ENCODE measurements around the gene PROM1. TPM values are rescaled to one million over a fixed set of nuclear protein-coding genes. Genes with fewer than 3 reads are reported as not detected.

PROM1 gene
- total RNA-seq, 1 donor from 2014 or later: 30.3 TPM

DNA sequence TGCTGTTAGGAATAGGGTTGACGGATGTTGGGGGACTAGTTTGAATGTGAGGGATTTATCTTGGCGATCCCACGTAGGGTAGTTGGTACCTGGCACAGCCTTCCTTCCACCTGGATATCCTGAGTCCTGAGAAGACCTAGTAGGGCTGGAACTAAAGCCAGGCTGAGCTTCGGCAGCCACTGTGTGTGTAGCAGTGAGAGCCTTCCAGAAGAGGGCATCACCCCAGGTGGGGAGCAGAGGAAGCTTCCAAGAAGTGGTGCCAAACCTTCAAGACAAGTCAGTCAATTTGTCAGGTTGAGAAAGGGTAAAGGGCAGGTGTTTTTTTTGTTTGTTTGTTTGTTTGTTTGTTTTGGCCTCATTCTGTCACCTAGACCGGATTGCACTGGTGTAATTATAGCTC, 119.7 kb downstream of the PROM1 start:
- Mint-ChIP-seq H3K27ac (no peak overlapping the region), H3K4me1 (ENCODE audit: unreplicated experiment) (no peaks in the 10 kb centered on the region), H3K27me3 (no peaks in the 10 kb centered on the region), H3K9me3 (peaks cover 11% of the 10 kb centered on the region), H3K36me3 (peaks cover 12% of the 10 kb centered on the region), H3K4me3 (no peak overlapping the region)
- TF ChIP-seq, protein P1, sequence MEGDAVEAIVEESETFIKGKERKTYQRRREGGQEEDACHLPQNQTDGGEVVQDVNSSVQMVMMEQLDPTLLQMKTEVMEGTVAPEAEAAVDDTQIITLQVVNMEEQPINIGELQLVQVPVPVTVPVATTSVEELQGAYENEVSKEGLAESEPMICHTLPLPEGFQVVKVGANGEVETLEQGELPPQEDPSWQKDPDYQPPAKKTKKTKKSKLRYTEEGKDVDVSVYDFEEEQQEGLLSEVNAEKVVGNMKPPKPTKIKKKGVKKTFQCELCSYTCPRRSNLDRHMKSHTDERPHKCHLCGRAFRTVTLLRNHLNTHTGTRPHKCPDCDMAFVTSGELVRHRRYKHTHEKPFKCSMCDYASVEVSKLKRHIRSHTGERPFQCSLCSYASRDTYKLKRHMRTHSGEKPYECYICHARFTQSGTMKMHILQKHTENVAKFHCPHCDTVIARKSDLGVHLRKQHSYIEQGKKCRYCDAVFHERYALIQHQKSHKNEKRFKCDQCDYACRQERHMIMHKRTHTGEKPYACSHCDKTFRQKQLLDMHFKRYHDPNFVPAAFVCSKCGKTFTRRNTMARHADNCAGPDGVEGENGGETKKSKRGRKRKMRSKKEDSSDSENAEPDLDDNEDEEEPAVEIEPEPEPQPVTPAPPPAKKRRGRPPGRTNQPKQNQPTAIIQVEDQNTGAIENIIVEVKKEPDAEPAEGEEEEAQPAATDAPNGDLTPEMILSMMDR (conservative IDR thresholded peaks at IDR 0.05): no peak
- DNase-seq (ENCODE audit: extremely low spot score, unreplicated experiment): no peak

DNA sequence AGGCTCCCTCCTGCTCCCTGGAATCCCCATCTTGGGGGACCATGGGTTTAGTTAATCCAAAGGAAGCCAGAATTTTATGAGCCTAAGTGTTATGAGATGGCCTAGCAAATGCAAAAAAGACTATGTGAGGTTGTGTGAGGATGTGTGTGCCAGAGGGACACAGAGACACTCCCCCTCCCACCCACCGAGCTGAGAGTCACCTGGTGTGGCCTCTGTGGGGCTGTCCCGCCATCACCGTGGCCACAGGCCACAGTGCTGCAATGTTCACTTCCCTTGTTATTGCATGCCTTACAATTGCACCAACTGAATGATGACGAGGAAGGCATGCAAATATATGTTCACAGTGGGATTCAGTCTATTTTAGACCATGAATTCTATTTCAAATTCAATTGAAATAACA, 120.2 kb downstream of the PROM1 start:
- Mint-ChIP-seq H3K27ac (no peak overlapping the region), H3K4me1 (ENCODE audit: unreplicated experiment) (no peaks in the 10 kb centered on the region), H3K4me3 (no peak overlapping the region), H3K9me3 (peaks cover 11% of the 10 kb centered on the region), H3K36me3 (peaks cover 7% of the 10 kb centered on the region), H3K27me3 (no peaks in the 10 kb centered on the region)
- TF ChIP-seq, protein P1 (conservative IDR thresholded peaks at IDR 0.05): no peak
- no peak for DNase-seq (ENCODE audit: extremely low spot score, unreplicated experiment)

DNA sequence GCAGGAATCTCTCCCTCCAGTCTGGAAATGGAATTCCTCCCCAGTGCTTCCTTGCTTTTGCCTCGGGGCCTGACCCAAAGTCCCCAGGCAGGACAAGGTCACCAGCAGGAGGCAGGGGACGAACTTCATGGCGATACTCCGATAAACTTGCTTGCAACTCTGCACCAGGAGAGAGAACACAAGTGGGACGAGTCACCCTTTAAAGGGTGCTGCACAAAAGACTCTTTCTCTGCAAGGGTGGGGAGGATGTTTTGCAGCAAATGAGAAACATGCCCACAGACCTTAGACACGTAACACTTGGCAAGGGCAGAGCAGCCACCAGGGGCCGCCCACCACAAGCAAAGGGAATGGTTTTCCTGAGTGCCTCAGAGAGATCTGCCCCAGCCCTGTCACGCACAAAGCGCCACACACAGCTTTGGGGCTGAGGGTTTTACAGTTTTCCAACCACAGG, 120.8 kb downstream of the PROM1 start, which contains the start of gene FGFBP2:
Gene FGFBP2 (minus strand): TSS at position 175 of the 451 bp plus-strand sequence. CDS start 46 bp downstream, at position 129.
- H3K4me1 Mint-ChIP-seq (ENCODE audit: unreplicated experiment): no peaks in the 10 kb centered on the region
- H3K27me3 Mint-ChIP-seq: no peaks in the 10 kb centered on the region
- no peak for DNase-seq (ENCODE audit: extremely low spot score, unreplicated experiment)
- H3K27ac Mint-ChIP-seq: no peak within 1 kb of the TSS
- TF ChIP-seq, protein P1 (conservative IDR thresholded peaks at IDR 0.05): peak; percentile 67
- peaks cover 11% of the 10 kb centered on the region for H3K9me3 Mint-ChIP-seq
- H3K4me3 Mint-ChIP-seq: no peak within 1 kb of the TSS
- H3K36me3 Mint-ChIP-seq: peaks cover 6% of the 10 kb centered on the region

DNA sequence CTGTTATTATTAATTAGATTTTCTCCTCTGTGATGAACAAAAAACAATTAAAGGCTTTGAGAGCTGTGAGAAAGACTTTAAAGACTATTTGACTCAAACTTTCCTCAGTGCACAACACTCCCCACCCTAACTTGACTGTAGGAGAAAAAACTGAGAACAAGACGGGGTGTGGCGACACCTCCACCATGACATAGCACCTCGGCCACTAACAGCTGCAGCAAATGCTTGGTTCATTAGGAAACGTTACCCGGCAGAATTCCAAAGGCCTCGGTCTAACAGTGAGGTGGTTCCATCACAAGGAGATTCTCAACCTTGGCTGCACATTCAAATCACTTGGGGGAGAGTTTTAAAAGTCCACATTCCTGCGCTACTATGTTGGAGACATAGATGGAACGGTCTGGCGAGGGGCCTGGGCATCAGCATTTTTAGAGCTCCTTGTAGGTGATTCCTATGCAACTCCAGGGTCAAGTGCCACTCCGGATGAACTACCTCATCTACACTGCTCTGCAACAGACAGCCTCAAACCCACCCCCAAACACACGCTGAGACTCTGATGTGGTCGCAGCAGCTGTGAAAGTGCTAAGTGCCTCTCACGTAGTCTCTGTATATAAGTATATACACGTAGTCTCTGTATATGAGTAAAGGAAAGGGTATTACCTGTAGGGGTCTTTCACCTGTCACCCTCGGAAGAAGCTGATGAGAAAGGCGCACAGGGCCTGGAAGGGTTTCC, 121.9 kb downstream of the PROM1 start:
- Mint-ChIP-seq H3K36me3 (peaks cover 6% of the 10 kb centered on the region), H3K9me3 (peaks cover 10% of the 10 kb centered on the region), H3K27ac (no peak overlapping the region), H3K4me1 (ENCODE audit: unreplicated experiment) (no peaks in the 10 kb centered on the region), H3K4me3 (no peak overlapping the region), H3K27me3 (no peaks in the 10 kb centered on the region)
- no peak for DNase-seq (ENCODE audit: extremely low spot score, unreplicated experiment)
- TF ChIP-seq, protein P1 (conservative IDR thresholded peaks at IDR 0.05): no peak

DNA sequence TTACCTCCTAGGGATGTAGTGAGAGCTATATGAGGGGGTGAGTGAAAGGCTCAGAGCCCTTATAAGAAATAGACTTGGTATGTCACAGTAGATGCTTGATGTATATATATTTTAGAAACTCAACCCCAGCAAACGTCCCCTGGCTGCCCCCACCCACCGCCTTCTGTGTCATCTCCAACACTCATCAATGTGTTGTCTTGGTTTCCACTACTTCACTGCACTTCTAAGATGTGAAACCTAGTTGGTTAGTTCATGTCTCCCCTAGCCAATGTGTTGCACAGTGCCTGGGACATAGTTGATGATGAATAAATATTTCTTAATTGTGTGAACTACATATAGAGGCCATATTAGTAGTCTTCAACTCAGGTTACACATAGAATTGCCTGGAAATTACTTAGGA, 125.3 kb downstream of the PROM1 start:
- no peaks in the 10 kb centered on the region for H3K36me3 Mint-ChIP-seq
- no peak overlapping the region for H3K27ac Mint-ChIP-seq
- no peaks in the 10 kb centered on the region for H3K27me3 Mint-ChIP-seq
- peaks cover 17% of the 10 kb centered on the region for H3K9me3 Mint-ChIP-seq
- no peak overlapping the region for H3K4me3 Mint-ChIP-seq
- TF ChIP-seq, protein P1 (conservative IDR thresholded peaks at IDR 0.05): no peak
- no peaks in the 10 kb centered on the region for H3K4me1 Mint-ChIP-seq (ENCODE audit: unreplicated experiment)
- no peak for DNase-seq (ENCODE audit: extremely low spot score, unreplicated experiment)
